HT-29 (cell line): ENCODE data around the gene USP2. TPM values are rescaled to one million over a fixed set of nuclear protein-coding genes. Genes with fewer than 3 reads are reported as not detected.

Experiments used
- DNase-seq: peaks from one replicate; pipeline ENCODE4 v3.0.0-alpha.2; 2015; ENCODE audit warnings: low spot score
- total RNA-seq: library from RNA; depleted of rRNA; stranded (reverse); fragments of >200 nt; shearing (Covaris generic); gene quantifications from 2 replicates; pipeline ENCODE4 v1.2.3, GENCODE V29; 2014

USP2 gene
- total RNA-seq, 1 experiment from 2014 or later = 2.2 TPM

DNA sequence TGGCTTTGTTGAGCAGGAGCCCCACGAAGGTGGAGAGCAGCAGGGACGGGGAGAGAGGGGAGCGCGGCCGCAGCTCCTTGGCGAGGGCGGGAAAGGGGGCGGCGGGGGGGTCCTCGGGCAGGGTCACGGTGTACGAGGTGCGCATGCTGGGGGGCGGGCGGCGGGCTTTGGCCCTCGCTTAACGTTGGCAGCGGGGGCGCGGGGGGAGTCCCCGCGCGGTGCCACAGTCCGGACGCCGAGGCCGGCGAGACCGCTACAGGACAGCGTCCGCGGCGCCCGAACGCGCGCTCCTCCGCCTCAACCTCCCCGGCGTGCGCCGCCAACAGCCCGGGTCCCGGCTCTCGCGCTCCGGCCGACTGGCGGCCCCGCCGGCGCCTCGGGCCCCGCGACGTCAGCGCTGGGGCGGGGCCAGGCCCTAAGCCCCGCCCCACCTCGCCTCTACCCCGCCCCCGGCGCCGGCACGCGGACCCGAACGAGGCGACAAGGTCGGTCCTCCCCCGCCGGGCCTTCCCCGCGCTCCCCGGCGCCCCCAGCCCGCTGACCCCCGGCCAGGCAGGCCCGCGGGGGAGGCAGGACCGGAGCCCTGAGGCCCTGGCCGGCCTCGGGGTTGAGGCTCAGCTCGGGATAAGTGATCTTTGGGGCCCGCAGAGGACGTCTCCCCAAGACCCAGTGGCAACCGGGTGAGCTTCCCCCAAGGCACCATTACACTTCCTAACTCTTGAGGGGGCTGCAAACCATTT lies 17.5 kb downstream of the USP2 start:
- DNase-seq = no peak

GRCh38 chr11:119363081-119363850 lies 18.2 kb downstream of the USP2 start:
- no peak for DNase-seq

DNA sequence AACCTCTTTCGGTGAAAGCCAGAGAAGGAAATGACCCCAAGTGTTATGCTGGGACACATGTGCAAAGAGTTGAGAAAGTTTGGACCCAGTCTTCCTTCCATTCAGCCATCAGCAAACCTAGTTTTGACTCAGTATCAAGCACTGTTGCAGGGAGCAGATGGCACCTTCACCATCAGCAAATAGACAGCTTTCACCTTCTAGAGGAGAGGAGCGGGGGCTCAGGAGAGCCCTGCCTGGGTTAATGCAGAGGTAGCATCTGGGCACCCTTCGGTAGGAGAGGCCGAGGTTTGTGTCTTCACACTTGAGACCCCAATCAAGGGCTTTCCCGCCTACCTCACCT lies 18.8 kb downstream of the USP2 start:
- DNase-seq = no peak

- no peak for DNase-seq
Observed at GRCh38 chr11:119361941-119362725, 19.4 kb downstream of the USP2 start.

GRCh38 chr11:119361056-119361787 lies 20.3 kb downstream of the USP2 start:
- DNase-seq = peak; percentile 68

DNA sequence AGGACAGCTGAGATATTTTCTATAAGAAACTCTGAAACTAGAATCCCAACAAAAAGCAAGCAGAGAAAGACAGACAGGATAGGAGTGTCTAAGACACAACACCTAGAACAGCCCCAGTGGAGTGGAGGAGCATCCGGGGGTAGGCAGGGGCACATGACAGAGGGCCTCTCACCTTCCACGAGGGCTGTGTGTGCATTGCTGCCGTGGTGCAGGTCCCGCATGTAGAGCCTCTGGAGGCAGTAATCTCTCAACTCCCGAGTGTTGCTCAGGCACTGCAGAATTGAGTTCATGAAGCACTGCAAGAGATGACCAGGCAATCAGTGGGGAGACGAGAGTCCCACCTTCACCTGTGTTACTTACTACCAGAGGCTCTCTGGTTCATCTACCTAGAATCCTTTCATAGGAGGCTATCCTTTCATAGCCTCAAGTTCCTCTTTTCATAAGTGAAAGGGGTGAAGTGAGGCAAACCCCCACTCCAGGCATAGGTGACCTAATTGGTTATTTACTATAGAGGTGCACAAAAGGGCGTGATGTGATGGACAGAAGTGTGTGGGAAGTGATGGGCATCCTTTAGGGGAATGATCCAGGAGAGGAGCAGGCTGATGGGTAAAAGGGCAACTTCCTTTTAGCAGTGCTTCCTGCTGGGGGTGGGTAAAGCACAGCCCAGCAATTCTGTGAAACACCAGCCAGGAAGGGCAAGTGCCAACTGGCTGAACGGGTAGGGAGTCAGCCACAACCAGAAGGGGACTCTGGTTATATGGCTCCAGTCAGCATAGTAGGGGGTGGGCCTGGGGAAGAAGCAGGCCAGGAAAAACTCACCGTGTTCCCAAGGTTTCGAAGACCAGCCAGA lies 21.9 kb downstream of the USP2 start:
- DNase-seq = no peak

- DNase-seq = no peak
Observed at GRCh38 chr11:119357074-119357473, 24.4 kb downstream of the USP2 start.

DNA sequence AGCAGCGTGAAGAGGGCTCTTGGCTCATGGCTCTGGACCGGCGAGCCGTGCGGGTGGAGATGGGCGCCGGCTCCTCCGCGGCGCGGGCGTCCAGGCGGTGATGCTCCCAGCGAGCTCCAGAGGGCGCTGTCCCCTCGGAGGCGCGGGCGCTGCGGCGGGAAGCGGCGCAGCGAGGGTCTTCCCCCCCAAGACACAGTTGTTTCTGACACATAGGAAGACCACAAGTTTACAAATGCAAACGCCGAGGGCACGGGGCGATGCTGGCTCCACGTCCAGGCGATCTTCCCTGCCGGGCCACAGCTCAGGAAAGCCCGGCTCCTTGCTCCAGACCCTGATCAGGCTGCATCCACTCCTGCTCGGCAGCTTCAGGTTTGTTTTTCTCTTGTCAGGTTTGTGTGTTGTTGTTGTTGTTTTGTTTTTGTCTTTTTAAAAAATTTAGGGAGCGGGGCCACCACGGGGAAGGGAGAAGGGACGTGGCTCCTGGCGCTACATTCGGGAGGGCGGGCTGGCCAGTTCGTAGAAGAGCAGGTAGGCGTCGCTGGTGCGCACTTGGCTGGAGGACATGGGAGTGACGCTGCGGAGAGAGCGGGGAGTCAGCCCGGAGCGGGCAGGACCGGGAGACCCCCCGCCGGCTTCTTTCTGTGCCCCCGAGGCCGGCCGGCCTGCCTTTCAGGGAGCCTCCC lies 25.0 kb downstream of the USP2 start:
- peak; percentile 85 for DNase-seq

DNA sequence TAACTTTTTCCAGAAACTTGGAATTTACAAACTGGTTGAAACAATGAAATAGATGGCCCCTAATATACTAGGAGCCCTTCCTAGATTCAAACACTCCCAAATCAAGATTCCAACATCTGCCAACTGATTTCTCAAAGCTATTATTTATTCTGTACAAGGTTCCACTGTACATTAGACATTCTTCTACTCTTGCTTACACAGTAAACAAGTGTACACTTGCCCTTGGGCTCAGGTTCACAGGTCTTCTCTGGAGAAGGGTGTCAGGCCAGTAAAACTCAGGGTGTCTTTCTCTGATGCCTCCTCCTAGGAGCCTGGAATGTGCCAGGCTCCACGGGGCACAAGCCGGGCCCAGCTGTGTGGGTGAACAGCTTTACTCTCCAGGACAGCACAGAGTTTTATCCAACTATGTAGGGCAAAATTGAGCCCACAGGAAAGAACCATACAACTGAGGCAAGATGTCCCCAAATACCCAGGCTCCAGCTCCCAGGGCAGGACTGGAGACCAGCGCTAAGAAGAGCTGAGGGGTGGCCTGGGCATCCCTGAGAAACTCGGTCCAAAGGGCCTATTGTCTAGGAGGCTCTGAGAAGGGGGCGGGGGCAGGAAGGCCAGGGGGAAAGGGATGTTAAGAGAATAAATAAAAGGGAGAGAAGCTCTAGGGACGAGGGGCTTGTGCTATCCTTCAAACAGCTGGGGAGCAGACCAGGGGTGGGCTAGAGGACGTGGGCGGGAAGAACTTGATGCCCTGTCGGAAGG lies 26.2 kb downstream of the USP2 start:
- DNase-seq = no peak

DNA sequence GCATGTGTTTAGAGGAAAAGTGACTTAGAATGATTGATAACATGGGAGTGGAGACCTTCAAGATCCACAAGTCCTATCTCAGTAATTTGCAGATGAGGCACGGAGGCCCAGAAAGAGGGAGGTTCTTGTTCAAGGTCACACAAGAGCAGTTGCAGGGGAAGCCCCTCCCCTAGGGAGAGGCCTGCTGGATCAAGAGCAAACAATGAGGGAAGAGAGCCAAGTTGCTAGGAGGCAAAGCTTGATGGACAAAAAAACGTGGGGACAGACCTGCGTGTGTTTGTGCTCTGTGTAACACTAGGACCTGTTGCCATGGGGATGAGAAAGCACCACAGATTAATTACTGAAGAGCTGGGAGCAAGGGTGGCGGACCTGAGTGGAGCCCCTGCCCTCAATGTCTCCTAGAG lies 28.6 kb downstream of the USP2 start:
- peak; percentile 45 for DNase-seq

GRCh38 chr11:119351232-119351631 lies 30.3 kb downstream of the USP2 start:
- no peak for DNase-seq

GRCh38 chr11:119350302-119350701 lies 31.2 kb downstream of the USP2 start:
- no peak for DNase-seq

DNA sequence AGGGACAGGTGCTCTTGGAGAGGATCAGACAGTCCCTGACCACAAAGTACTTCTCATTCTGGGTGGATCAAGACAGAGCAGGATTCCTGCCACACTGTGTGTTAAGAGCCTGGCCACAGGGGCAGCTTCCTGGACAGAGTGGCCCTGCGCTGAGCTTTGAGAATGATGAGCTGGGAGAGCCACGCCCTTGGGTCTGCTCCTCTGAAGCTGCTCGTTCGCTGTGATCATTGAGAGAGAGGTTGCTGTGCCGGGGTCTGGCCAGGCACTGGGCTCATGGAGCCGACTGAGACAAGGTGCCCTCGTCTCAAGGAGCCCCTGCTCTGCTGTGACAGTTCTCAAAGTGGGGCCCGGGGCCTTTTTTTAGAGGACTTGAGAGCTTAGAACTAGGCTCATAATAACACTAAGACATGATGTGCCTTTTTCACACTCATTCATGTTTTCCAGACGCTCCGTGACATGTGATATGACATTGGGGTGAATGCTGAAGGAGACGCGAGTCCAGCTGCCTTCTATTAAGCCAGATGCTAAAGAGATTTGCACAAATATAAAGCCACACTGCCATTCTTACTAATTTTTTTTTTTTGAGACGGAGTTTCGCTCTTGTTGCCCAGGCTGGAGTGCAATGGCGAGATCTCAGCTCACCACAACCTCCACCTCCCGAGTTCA lies 33.4 kb downstream of the USP2 start:
- DNase-seq = no peak

GRCh38 chr11:119347242-119347641 lies 34.2 kb downstream of the USP2 start:
- no peak for DNase-seq

DNA sequence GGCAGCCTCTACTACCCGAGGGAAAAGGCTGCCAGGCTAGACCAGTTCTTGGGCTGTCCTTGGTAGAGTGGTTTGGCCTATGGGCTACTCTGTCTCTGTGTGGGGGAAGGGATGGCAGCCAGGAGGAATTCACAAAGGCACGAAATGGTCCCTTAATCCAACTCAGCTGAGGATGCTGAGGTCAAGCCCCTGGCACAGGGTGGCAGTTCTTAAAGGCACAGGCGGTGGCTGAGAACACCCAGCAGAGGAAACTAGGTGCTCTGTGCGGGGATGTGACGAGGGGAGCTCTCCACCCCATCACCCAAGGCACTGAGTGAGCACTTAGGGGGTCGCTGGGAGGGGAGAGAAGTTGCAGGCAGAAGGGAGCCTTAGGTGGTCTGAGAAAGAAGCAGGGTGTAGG lies 34.9 kb downstream of the USP2 start, which contains the start of gene MFRP:
Gene MFRP, minus strand, starts transcription at position 101 of the 400 bp plus-strand sequence. CDS start 192 bp downstream, outside the sequence.
- DNase-seq = no peak

DNA sequence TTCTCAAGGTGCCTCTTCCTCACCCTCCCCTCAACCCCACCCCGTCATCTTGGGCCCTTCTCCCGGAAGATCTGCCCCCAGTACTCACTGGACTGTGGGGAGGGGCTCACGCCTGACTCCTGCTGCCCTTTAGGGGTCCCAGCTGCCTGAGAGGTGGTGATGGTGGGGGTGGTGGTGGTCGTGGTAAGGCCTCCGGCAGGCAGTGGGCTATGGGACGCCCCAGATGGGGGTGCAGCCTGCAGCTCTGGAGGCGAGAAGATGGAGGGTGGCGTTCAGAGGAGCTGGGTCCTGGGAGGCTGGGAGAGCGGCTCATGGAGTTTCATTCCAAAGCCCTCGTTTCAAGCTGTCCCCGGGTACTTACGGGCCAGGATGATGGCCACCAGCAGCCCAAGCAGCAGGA lies 35.8 kb downstream of the USP2 start:
- no peak for DNase-seq

DNA sequence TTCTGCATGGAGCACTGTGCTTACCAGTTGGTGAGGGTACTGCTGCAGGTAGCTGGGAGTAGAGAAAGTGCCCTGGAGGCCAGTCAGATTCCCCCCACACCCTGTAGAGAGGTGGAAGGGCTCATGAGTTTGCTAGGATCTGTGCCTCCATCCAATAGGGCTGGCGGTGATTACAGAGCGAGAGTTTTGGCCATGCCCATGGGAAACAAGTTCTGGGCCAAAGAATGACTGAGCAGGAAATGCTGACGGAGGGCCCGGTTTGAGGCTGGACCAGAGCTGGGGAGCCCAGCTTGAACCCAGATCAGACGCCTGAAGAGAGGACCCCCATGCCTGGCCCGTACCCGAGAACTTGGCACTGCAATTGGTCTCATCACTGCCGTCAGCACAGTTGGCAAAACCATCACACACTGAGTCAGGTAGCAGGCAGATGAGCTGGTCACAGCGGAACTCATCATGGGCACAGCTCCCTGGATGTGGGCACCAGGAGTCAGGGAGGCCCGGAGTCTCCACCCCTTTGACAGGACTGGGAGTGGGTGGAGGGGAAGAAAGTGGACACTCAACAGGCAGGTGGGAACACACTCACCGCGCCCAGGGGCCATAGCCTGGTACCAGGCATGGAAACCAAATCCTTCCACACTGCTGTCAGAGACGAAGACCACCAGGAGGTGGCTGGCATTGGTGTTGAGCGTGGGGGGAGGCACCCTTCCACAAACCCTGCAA lies 37.0 kb downstream of the USP2 start:
- DNase-seq = no peak

- no peak for DNase-seq
Observed at GRCh38 chr11:119343726-119344125, 37.8 kb downstream of the USP2 start.
